HG03469 (cell line): ENCODE data around the gene FOXD4L6.
"Not testable (repeated sequence)": the region's sequence is repeated elsewhere in the genome, so short reads cannot be mapped to it uniquely, and the experiment has no call there.

Experiments
- ATAC-seq: cut with Tn5 transposase; IDR thresholded peaks from one replicate; pipeline ENCODE4 v1.9.1; 2021; ENCODE audit warnings: mild to moderate bottlenecking, moderate library complexity, moderate number of reproducible peaks; ENCODE audit not compliant: unreplicated experiment

The FOXD4L6 gene

GRCh38 chr9:41128581-41128980, at the start of gene FOXD4L6:
Gene FOXD4L6 (minus strand): TSS chr9:41128681. CDS start chr9:41128383, 298 bp downstream.
- ATAC-seq, result not testable (repeated sequence)

DNA sequence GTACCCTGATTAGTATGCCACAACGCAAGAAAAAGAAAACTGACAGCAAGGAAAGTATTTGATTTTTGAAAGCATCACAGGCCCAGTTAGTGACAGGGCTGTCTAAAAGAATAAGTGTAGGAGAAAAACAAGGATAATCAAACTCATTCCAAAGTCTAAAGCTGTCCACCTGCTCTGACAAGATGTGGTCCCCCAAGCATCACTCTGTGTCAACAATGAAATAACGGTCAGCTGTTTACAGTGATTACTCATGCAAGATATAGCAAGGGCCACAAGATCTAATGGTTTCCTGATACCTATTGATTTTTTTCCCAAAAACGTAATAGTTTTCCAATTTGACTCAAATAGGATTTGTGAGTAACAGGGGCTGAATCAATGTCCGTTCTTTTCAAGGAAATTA, 46.5 kb upstream of the FOXD4L6 start:
- not testable (repeated sequence) for ATAC-seq

DNA sequence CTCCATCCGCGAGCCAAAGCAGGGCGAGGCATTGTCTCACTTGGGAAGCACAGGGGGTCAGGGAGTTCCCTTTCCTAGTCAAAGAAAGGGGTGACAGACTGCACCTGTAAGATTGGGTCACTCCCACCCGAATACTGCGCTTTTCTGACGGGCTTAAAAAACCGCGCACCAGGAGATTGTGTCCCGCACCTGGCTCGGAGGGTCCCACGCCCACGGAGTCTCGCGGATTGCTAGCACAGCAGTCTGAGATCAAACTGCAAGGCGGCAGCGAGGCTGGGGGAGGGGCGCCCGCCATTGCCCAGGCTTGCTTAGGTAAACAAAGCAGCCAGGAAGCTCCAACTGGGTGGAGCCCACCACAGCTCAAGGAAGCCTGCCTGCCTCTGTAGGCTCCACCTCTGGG, 21.6 kb upstream of the FOXD4L6 start:
- ATAC-seq, result not testable (repeated sequence)

DNA sequence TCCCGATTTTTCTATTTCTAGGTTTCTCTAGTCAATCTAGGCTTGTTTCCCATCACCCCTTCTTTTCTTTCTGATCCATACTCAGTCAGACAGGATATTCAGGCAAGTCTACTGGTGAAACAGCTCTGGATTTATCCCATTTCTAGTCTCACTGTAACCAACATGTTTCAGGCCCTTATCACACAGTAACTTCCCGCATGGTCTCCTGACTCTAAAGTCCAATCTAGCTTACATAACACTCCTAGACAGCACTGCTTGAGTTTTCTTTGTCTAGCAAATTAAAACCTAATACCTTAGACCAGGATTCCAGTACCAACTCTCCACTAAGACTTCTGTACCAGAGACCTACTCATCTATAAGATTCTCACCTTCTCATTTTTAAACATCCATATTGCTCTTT, 13.4 kb upstream of the FOXD4L6 start:
- not testable (repeated sequence) for ATAC-seq

DNA sequence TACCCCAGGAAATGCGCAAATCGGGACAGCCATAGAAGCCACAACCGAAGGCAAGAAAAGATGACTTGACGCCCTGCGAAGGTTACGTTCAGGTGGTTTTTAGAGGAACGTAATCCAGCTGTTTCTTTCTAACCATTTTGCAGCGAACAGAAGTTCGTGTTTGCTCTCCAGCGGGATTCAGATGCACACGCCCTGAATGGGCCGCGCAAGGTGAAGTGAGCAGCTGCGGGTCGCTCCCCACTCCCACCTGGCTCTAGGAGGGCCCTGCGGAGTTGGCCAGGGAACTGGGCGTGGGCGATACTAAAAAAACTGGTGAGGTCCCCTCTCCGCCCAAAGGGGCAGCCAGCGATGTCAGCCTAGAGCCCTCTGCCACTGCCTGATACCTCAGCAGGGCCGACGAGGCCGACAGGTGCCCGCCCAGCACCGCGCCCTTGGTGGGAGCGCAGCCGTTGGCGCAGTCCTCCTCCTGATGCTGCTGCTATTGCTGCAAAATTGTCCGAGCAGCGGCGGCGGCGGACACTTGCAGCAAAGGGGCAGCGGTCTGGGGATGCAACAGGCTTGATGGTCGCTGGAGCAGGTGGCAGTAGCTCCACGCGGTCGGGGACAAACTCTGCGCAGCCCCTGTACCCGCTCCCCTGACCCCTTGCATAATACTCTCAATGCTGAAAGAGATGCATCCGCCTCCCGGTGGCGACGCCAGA, 1.6 kb downstream of the FOXD4L6 start:
- not testable (repeated sequence) for ATAC-seq

DNA sequence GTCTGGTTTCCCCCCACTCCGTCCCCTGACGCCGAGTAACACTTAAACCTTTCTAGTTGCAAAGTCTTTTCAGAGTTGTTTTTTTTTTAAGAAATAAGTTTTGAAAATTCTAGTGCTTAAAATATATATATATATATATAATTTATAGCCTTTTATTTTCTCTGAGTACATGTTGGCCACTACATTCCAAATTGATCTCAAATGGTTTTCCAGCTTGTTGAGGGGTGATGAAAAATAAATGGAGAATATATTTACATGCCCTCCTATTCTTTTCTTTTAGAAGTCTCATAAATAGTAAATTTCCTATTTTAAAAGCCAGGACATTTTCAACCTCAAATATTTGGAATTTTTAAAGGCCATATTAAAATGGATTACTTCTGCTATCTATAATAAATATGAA, 2.5 kb downstream of the FOXD4L6 start:
- ATAC-seq, result not testable (repeated sequence)

DNA sequence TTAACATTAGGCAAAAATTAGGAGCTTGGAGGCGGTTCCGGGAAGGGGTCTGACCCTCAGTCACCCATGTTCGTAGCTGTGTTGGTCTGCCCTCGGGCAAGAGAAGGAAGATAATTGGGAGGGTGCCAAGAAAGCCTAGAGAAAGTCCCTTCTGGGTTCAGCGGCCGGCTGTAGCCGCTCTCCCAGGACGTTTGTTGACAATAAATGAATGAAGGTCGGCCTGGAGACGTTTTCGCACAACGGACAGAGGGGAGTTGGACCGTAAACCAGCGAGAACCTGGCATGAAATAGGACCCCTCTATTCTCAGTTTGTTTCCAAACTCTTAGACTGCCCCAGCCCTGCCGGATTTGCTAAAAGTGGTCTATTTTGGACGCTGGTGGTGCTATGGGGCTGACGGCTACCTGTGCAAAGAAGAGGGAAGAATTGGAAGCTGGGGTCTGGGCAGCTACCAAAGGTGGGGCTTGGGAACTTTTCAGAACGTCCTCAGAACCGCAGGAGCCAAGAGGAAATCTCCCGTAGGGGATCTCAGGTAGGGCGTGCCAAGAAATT, 3.3 kb downstream of the FOXD4L6 start:
- not testable (repeated sequence) for ATAC-seq

- not testable (repeated sequence) for ATAC-seq
Observed at GRCh38 chr9:41124250-41125108, 4.0 kb downstream of the FOXD4L6 start.

DNA sequence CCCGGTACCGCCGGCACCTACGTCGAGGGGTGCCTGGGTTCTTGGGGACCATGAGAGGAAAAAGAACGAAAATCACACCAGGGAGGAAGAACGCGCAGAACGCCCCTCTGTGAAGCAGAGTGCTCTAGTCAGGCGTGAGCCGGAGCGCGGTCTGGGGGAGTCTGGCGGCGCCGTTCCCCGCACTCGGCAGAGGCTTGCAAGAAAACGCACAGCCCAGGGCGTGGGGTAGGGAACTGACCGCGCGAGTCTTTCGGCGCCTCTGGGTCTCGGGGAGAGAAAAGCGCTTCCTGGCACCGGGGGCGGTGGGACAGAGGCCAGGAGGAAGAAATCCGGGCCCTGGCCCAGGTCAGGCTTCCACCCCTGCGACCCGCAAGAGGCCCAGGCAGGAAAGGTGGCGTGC, 4.7 kb downstream of the FOXD4L6 start:
- not testable (repeated sequence) for ATAC-seq

DNA sequence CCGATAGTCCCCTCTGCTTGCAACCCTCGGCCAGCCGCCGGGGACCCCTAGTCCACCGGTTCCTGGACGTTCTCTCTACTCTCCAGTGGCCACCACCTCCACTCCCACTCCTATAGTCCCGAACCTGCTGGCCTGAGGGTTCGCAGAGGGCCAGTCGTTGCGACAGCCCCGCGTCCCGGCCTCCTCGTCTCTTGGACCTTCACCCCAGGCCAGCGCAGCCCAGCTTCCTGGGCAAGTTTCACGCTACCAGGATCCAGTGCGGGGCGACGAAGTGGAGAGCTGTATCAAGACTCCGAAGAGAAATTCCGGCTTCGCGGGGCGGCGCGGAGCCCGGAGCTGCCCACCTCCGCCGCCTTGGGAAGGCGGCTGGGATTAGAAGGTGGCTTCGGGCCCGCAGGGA, 5.1 kb downstream of the FOXD4L6 start:
- not testable (repeated sequence) for ATAC-seq

- not testable (repeated sequence) for ATAC-seq
Observed at GRCh38 chr9:41120696-41121095, 7.8 kb downstream of the FOXD4L6 start.

DNA sequence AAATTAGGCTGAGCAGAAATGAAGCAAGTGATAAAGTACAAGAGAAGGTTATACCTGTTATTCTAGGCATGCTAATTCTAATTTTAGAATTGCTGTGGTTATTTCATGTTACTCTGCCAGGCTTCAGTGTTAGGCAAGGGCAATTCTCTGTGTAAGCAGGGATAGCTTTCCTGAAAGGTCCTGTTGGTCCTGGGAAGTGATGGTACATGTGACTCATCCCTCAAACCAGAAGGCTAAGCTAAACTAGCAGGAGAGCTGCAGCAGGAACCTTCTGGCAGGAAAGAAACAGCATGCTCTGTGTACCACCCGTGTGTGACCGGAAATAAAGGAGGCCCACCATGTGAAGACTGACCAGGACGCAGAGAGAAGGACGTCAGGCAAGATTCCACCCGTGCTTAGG, 8.8 kb downstream of the FOXD4L6 start:
- ATAC-seq, result not testable (repeated sequence)

GRCh38 chr9:41119311-41119710, 9.2 kb downstream of the FOXD4L6 start:
- not testable (repeated sequence) for ATAC-seq

DNA sequence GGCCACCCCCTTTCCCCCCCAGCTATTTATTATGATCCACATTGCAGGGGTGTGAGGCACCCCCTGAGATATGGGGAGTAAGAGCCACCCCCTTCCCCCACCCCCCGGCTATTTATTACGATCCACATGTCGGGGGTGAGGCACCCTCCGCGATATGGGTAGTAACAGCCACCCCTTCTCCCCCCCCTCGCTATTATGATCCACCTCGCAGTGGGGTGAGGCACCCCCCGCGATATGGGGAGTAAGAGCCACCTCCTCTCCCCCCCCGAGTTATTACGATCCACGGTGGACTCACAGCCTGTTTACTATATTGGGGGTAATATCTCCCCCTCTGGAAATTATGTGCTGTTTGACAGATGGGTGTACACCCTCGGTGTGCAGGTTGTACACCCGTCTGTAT, 15.1 kb downstream of the FOXD4L6 start:
- ATAC-seq, result not testable (repeated sequence)

DNA sequence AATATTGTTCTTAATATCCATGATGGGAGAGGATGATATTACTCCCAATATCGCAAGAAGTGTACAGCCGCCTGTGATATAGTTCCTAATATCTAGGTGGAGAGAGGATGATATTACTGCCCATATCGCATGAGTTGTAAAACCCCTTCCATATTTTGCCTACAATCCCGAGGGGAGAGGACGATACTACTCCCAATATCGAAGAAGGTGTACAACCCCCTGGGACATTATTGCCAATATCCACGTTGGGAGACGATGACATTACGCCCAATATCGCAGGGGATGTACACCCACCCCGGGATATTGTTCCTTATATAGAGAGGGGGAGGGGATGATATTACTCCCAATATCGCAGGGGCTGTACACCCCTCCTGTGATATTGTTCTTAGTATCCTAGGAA, 17.1 kb downstream of the FOXD4L6 start:
- not testable (repeated sequence) for ATAC-seq

DNA sequence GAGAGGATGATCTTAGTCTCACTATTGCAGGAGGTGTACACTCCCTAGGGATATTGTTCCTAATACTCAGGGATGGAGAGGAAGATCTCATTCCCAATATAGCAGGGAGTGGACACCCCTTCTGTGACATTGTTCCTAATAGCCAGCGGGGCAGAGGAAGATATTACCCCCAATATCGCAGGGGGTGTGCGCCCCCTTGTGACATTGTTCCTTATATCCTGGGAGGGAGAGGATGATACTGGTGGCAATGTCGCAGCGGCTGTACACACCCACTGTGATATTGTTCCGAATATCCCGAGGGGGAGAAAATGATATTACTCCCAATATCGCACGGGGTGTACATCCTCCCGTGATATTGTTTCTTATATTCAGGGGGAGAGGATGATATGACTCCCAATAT, 17.6 kb downstream of the FOXD4L6 start:
- not testable (repeated sequence) for ATAC-seq

- ATAC-seq, result not testable (repeated sequence)
Observed at GRCh38 chr9:41109253-41109652, 19.2 kb downstream of the FOXD4L6 start.

GRCh38 chr9:41108816-41109215, 19.7 kb downstream of the FOXD4L6 start:
- not testable (repeated sequence) for ATAC-seq

DNA sequence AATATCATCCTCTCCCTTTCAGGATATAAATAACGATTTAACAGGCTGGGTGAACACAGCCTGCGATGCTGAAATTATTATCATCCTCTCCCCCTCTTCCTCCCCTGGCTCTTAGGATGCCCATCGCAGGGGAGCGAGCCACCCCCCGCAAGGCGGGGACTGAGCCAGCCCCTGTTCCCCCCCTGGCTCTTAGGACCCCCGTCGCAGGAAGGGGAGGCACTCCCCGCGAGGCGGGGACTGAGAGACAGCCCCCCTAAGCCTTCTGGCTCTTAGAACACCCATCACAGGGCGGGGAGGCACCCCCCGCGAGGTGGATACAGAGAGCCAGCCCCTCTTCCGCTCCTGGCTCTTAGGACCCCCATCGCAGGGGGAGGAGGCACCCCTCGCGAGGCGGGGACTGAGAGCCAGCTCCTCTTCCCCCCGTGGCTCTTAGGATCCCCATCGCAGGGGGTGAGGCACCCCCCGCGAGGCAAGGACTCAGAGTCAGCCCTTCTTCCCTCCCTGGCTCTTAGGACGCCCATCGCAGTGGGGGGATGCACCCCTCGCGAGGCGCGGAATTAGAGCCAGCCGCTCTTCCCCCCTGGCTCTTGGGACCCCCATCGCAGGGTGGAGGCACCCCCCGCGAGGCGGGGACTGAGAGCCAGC, 21.9 kb downstream of the FOXD4L6 start:
- not testable (repeated sequence) for ATAC-seq

DNA sequence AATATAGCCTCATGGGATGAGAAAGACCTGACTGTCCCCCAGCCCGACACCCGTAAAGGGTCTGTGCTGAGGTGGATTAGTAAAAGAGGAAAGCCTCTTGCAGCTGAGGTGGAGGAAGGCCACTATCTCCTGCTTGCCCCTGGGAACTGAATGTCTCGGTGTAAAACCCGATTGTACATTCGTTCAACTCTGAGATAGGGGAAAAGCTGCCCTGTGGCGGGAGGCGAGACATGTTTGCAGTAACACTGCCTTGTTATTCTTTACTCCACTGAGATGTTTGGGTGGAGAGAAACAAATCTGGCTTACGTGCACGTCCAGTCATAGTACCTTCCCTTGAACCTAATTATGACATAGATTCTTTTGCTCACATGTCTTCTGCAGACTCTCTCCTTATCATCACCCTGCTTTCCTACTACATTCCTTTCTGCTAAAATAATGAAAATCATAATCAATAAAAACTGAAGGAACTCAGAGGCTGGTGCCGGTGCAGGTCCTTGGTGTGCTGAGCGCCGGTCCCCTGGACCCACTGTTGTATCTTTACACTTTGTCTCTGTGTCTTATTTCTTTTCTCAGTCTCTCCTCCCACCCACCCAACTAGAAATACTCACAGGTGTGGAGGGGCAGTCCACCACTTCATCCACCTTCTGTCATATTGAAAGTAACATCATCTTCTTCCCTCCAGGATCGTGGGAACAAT, 22.8 kb downstream of the FOXD4L6 start:
- ATAC-seq, result not testable (repeated sequence)
